NCI-H446 (cell line): Measurements from ENCODE around the gene TSPAN5.
A peak's percentile ranks its signal among the peaks of the same experiment; 100 is the strongest.
"Not testable (repeated sequence)": the region's sequence is repeated elsewhere in the genome, so short reads cannot be mapped to it uniquely, and the experiment has no call there.

Experiments
- DNase-seq, 2 experiments: peaks; one replicate each; lab custom pipeline; 2025; lab: John Stamatoyannopoulos, UW

Gene TSPAN5

DNA sequence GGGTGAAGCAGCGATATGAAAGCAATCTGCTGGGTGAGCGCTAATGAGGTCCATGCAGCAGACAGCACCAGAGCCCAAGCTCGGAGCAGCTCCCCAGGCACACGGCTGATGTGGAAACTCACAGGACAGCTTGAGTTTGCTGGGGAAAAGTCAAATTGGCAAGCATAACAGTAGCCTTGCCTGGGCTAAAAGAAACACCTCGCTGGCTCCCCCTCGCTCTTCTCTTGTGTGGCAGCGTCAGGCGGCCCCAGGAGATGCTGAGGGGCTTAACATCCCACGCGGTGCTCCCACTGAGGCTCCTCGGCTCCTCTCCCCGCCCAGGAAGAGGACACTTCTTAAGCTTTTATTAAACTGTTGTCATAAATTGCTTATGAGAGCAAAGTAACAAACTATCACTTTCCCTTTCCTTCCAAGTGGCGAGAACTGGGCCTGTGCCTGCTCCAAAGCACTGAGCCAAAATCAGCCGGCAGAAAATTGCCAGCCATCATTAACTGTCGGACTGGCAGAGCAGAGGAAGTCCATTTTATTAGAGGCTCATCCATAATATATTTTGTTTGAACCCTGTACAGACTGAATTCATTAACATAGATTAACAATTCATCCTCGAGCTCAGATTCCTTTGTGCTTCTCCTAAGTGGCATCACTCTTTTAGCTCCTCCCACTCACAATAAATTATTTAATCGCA lies 111.4 kb downstream of the TSPAN5 start:
- DNase-seq: peak; percentile 61 to 86

- DNase-seq: no peak
Observed at GRCh38 chr4:98544818-98545414, 113.5 kb downstream of the TSPAN5 start.

- peak; percentile 36 to 68 for DNase-seq
Observed at GRCh38 chr4:98544141-98544817, 114.1 kb downstream of the TSPAN5 start.

GRCh38 chr4:98542011-98542410 lies 116.4 kb downstream of the TSPAN5 start:
- no peak for DNase-seq

DNA sequence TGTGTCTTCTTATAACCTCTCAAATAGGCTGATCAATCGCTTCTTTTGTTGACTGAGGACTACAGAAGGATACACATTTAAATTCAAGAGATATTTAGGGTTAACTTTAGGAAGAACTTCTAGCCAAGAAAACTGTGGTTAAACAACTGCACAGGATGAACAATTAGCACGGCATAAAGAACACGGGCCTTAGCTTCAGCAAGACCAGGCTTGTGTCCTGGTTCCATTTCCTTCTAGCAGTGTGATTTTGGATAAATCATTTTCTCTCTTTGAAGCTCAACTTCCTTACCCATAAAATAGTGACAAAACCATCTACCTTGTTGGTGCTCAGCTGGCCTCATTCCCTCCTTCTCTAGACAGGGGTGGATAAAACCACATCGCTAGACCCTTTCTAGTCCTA lies 117.6 kb downstream of the TSPAN5 start:
- DNase-seq: no peak

GRCh38 chr4:98539741-98540140 lies 118.7 kb downstream of the TSPAN5 start:
- DNase-seq: no peak

DNA sequence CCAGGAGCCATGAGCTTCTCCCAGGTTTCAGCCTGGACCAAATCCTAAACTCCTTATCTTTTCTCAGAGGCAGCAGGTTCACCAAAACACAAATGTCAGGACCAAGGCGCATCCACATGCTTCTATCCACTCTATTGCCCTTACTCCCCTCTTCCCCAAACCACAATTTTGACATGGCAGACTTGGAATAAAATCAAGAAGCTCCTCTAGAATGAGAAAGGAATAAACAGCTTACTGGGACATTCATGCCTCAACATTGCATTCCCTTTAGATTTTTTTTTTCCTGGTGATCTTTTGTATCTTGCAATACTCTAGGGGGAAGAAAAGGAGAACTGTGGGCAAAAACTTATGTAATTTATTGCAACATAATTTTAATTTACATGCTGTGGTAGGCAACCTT lies 119.1 kb downstream of the TSPAN5 start:
- no peak for DNase-seq

- no peak for DNase-seq
Observed at GRCh38 chr4:98536631-98537030, 121.8 kb downstream of the TSPAN5 start.

- DNase-seq: not testable (repeated sequence)
Observed at GRCh38 chr4:98534146-98534545, 124.3 kb downstream of the TSPAN5 start.

- no peak for DNase-seq
Observed at GRCh38 chr4:98530572-98530971, 127.8 kb downstream of the TSPAN5 start.

DNA sequence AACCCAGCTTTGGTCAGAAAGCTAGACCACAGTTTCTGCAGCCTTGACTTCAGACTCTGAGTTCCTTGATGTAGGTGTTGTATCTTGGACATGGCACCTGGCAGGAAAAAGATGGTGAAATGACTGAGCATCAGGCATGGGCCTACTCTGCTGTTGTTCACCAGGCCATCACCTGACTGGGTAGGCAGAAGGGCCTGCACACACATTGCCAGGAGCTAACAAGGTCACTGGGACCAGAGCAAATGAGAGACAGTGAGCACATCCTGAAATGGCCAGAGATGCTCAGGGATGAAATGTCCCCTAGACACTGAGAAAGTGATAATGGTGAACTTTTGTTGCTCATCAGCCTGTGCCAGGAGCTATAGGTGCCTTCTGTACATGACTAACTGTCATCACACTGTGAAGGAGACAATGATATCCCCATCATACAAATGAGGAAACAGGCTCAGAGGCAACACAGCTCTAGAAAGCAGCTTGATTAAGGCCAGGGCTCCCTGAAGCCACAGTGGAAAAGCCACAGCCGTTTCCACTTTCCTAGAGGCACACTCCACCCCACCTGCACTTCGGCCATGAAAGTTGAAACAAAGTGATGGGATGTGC lies 128.3 kb downstream of the TSPAN5 start:
- DNase-seq: no peak

DNA sequence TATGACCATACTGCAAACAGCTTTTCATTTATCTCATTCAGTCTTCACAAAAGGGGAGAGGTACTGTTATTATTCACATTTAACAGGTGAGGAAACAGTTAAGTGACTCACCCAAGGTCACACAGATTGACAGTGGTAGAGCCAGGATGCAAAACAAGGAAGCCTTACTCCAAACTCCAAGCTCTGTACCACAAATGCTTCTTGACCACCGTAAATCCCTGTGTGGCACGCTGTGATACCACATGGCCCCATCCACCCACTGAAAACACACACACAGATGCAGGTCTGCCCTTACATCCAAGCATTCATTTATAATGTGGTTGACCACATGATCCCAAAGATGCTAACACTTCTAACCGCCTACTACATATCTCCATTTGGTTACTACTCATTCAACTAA lies 129.5 kb downstream of the TSPAN5 start:
- no peak for DNase-seq

DNA sequence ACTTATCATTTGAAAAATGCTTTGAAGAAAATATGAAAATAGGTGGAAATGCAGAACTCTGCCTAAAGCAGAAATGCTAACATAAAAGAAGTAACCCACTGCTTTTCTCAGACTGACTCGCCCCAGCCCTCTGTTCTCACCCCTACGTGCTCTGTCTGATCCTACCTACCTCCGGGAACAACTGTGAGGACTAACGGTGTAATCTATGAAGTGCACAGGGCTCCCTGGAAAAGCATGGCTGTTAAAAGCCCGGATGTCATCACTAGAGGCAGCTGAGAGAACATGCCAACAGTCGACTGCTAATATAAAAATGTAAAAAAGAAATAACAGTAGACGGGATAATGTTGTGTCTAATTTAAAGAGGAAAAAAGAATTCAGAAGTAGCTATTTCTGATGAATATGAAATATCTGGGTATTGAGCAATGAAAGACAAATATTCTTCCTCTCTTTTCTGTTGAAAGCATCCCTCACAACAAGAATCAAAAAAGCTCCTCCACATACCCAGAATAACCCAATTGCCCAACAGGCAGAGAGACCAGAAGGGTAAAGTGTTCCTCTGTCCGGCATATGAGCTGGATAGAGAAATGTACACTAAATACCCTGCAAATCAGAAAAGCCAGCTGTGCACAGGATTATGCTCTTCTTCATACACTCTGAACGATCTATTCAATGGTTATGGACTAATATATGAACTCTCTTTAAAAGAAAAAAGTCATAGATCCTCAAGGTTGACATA lies 130.7 kb downstream of the TSPAN5 start:
- DNase-seq: no peak

- no peak for DNase-seq
Observed at GRCh38 chr4:98524230-98524629, 134.2 kb downstream of the TSPAN5 start.

GRCh38 chr4:98522636-98523395 lies 135.6 kb downstream of the TSPAN5 start:
- no peak for DNase-seq

DNA sequence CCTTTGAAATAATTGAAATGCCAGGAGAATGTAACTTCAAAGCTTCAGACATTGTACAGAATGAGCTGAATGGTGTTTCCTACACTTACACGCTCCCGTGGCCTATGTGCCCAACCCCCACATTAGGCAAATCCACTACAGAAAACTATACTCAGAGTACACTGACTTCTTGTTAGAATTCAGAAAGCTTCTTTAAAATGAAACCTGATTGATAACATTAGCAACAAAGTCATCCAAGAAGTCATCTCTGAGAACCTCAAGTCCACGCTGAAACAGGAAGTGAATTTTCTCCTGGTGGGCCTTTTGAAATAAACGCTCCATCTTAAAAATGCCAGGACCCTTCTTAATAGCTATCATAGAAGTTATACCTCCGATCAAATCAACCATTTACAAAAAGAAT lies 136.3 kb downstream of the TSPAN5 start:
- DNase-seq: no peak

DNA sequence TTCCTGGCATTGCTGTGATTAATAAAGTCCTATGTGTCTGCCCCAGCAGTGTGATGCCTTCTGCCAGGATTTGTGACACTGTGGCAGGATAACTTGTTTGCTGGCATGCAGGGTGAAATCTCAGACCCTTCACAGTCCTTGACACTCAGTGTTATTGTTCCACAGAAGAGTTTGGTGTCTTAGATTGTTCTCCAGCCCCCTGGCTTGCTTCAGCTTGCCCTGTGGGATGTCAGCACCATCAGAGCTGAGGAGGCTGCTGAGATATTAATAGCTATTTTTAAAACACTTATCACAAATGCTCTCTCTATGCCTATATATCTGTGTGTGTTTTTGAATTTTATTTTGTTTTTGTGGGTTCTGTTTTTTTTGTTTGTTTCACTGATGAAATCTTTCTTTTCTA lies 136.9 kb downstream of the TSPAN5 start:
- DNase-seq: no peak

DNA sequence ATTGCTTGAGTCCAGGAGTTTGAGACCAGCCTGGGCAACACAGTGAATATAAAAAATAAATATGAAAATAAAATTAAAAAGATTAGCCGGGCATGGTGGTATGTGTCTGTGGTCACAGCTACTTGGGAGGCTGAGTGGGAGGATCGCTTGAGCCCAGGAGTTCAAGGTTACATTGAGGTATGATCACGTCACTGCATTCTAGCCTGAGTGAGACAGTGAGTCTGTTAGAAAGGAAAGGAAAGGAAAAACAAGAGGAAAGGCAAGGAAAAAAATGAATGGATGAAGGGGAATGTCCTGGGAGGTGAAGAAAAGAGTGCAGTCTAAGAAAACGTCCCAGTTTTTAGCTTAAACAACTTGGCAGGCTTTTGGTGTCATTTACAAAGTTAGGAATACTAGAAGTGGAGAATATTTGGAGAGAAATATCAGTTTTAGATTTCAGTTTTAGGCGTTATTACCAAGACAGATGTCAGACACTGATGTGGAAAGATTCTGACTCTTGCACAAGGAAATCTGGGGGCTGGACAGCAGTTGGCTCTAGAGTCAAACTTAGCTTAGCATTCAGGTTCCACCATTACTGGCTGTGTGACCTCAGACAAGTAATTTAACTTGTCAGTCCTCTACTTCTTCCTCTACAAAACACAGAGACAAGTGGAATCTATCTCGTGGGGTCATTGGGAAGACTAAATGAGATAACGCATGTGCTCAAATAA lies 139.0 kb downstream of the TSPAN5 start:
- no peak for DNase-seq

- no peak for DNase-seq
Observed at GRCh38 chr4:98518559-98519267, 139.7 kb downstream of the TSPAN5 start.
